IMR-90 (cell line): ENCODE data around the gene NFIA. TPM values are rescaled to one million over a fixed set of nuclear protein-coding genes. Genes with fewer than 3 reads are reported as not detected.

Experiments used
- ATAC-seq: fragments of 200-7000 bp; cut with Tn5 transposase; 2 replicates; pipeline ENCODE4 v1.9.1; 2020; ENCODE audit warnings: low read depth, mild to moderate bottlenecking, moderate library complexity
- BruUV-seq: library from RNA; stranded (reverse); fragments of 400-500 nt; replicated peaks from 2 replicates; lab custom pipeline; 2021; lab: Mats Ljungman, UMichigan
- CTCF ChIA-PET: fragments of 300-600 bp; formaldehyde crosslinking; extraction: SDS; loops from one replicate; lab custom pipeline; 2021; ENCODE audit warnings: antibody characterized with exemption; lab: Yijun Ruan, JAX
- POLR2A ChIA-PET: fragments of 300-600 bp; sonication (Branson Sonifier 250); formaldehyde crosslinking; loops from one replicate; lab custom pipeline; 2022; ENCODE audit warnings: antibody characterized with exemption; ENCODE audit not compliant: unreplicated experiment; lab: Charles Lee
- DNase-seq: peaks from one replicate; pipeline ENCODE4 v3.0.0; 2013
- H2AFZ ChIP-seq: replicated peaks from 2 replicates; pipeline ENCODE3; 2013; ENCODE audit warnings: low read length, mild to moderate bottlenecking; ENCODE audit not compliant: poor library complexity
- H2AK5ac ChIP-seq: 2 replicates; pipeline ENCODE4 v1.6.1; 2013; ENCODE audit warnings: low read depth, low read length, inconsistent platforms
- H2AK9ac ChIP-seq: replicated peaks from 2 replicates; pipeline ENCODE3; 2013; ENCODE audit warnings: mild to moderate bottlenecking, low read depth, low read length, moderate library complexity; ENCODE audit not compliant: poor library complexity
- H2BK120ac ChIP-seq: 2 replicates; pipeline ENCODE4 v1.6.1; 2013; ENCODE audit warnings: low read depth, low read length, inconsistent platforms
- H2BK15ac ChIP-seq: 3 replicates; pipeline ENCODE4 v1.6.1; 2013; ENCODE audit warnings: low read depth, low read length, inconsistent platforms
- H2BK20ac ChIP-seq: 2 replicates; pipeline ENCODE4 v1.6.1; 2013; ENCODE audit warnings: low read depth, mild to moderate bottlenecking, inconsistent platforms, low read length, moderate library complexity
- H2BK5ac ChIP-seq: 2 replicates; pipeline ENCODE4 v1.6.1; 2013; ENCODE audit warnings: mild to moderate bottlenecking, low read depth, low read length, inconsistent platforms; ENCODE audit not compliant: poor library complexity, severe bottlenecking
- H3K14ac ChIP-seq: replicated peaks from 2 replicates; pipeline ENCODE4 v1.6.1; 2013; ENCODE audit warnings: low read depth, low read length, inconsistent platforms
- H3K18ac ChIP-seq: 2 replicates; pipeline ENCODE4 v1.6.1; 2013; ENCODE audit warnings: low read depth, low read length, control low read depth
- H3K23ac ChIP-seq: 2 replicates; pipeline ENCODE4 v1.6.1; 2013; ENCODE audit warnings: low read depth, low read length, inconsistent platforms
- H3K27ac ChIP-seq: 2 replicates; pipeline ENCODE4 v1.5.1; 2013; ENCODE audit warnings: mild to moderate bottlenecking, control low read depth, low read length; ENCODE audit not compliant: insufficient read depth
- H3K27me3 ChIP-seq: 2 replicates; pipeline ENCODE4 v1.6.1; 2013; ENCODE audit warnings: low read length; ENCODE audit not compliant: control insufficient read depth, insufficient read depth
- H3K36me3 ChIP-seq: 2 replicates; pipeline ENCODE4 v1.6.1; 2013; ENCODE audit warnings: low read length, mixed read lengths; ENCODE audit not compliant: control insufficient read depth, insufficient read depth
- H3K4ac ChIP-seq: 2 replicates; pipeline ENCODE4 v1.6.1; 2013; ENCODE audit warnings: low read depth, low read length, inconsistent platforms
- H3K4me1 ChIP-seq: 2 replicates; pipeline ENCODE4 v1.6.1; 2013; ENCODE audit warnings: low read length, mixed read lengths; ENCODE audit not compliant: control insufficient read depth, insufficient read depth
- H3K4me2 ChIP-seq: 2 replicates; pipeline ENCODE4 v1.6.1; 2013; ENCODE audit warnings: low read depth, mild to moderate bottlenecking, control low read depth, low read length, moderate library complexity
- H3K4me3 ChIP-seq: 2 replicates; pipeline ENCODE4 v1.5.1; 2013; ENCODE audit warnings: low read depth, mild to moderate bottlenecking, control low read depth, low read length, moderate library complexity; ENCODE audit not compliant: insufficient read depth
- H3K56ac ChIP-seq: 2 replicates; pipeline ENCODE4 v1.6.1; 2013; ENCODE audit warnings: low read length, inconsistent platforms; ENCODE audit not compliant: insufficient read depth; ENCODE audit errors: extremely low read depth
- H3K79me1 ChIP-seq, 2 experiments: 2 replicates each; pipeline ENCODE4 v1.6.1; 2013; ENCODE audit warnings: low read length in 2 of 2, inconsistent platforms in 1 of 2, low read depth in 1 of 2
- H3K9ac ChIP-seq: 2 replicates; pipeline ENCODE4 v1.6.1; 2013; ENCODE audit warnings: low read depth, low read length, control low read depth
- H3K9me1 ChIP-seq: 2 replicates; pipeline ENCODE4 v1.6.1; 2013; ENCODE audit warnings: low read length, inconsistent platforms; ENCODE audit not compliant: insufficient read depth
- H3K9me3 ChIP-seq: 2 replicates; pipeline ENCODE4 v1.6.1; 2013; ENCODE audit warnings: low read length; ENCODE audit not compliant: control insufficient read depth, insufficient read depth
- H4K20me1 ChIP-seq: 2 replicates; pipeline ENCODE4 v1.6.1; 2013; ENCODE audit warnings: low read length, inconsistent platforms; ENCODE audit not compliant: insufficient read depth
- H4K5ac ChIP-seq: 2 replicates; pipeline ENCODE4 v1.6.1; 2013; ENCODE audit warnings: mild to moderate bottlenecking, low read depth, low read length, control low read depth
- H4K8ac ChIP-seq, 2 experiments: 2 replicates each; pipeline ENCODE4 v1.6.1; 2013; ENCODE audit warnings: low read depth in 2 of 2, low read length in 2 of 2, control low read depth in 1 of 2, inconsistent platforms in 1 of 2
- H4K91ac ChIP-seq: 2 replicates; pipeline ENCODE4 v1.6.1; 2013; ENCODE audit warnings: low read depth, low read length, inconsistent platforms; ENCODE audit not compliant: insufficient read depth
- BHLHE40 ChIP-seq: fragments of 150-350 bp; IDR thresholded peaks from 2 replicates; pipeline ENCODE4 v1.6.1; 2016; ENCODE audit warnings: mild to moderate bottlenecking, low read depth, low read length
- CEBPB ChIP-seq: IDR thresholded peaks from 2 replicates; pipeline ENCODE4 v1.6.1; 2012; ENCODE audit warnings: low read depth, low read length, improper control_type of control experiment
- CHD1 ChIP-seq: IDR thresholded peaks from 2 replicates; pipeline ENCODE4 v1.6.1; 2012; ENCODE audit warnings: low read depth, low read length, improper control_type of control experiment
- CTCF ChIP-seq: conservative IDR thresholded peaks from 2 replicates; pipeline ENCODE4 v1.5.1; 2012; ENCODE audit warnings: mild to moderate bottlenecking, low read depth, low read length, improper control_type of control experiment
- ELK1 ChIP-seq: fragments of 150-350 bp; IDR thresholded peaks from 2 replicates; pipeline ENCODE4 v1.6.1; 2016; ENCODE audit warnings: low read depth, mild to moderate bottlenecking, low read length, moderate library complexity, borderline replicate concordance
- FOS ChIP-seq: fragments of 150-350 bp; IDR thresholded peaks from 2 replicates; pipeline ENCODE4 v1.6.1; 2016; ENCODE audit warnings: low read depth, low read length
- MAFK ChIP-seq: IDR thresholded peaks from 2 replicates; pipeline ENCODE4 v1.6.1; 2012; ENCODE audit warnings: low read depth, low read length, improper control_type of control experiment
- MAZ ChIP-seq: IDR thresholded peaks from 2 replicates; pipeline ENCODE4 v1.6.1; 2012; ENCODE audit warnings: low read depth, mild to moderate bottlenecking, low read length, improper control_type of control experiment, moderate library complexity, borderline replicate concordance
- MXI1 ChIP-seq: IDR thresholded peaks from 2 replicates; pipeline ENCODE4 v1.6.1; 2012; ENCODE audit warnings: low read depth, mild to moderate bottlenecking, low read length, moderate library complexity, borderline replicate concordance
- NFE2L2 ChIP-seq: fragments of 150-350 bp; IDR thresholded peaks from 2 replicates; pipeline ENCODE4 v1.6.1; 2016; ENCODE audit warnings: low read depth, mild to moderate bottlenecking, low read length
- POLR2A ChIP-seq: IDR thresholded peaks from 2 replicates; pipeline ENCODE4 v1.6.1; 2012; ENCODE audit warnings: mild to moderate bottlenecking, low read depth, low read length
- RAD21 ChIP-seq: IDR thresholded peaks from 2 replicates; pipeline ENCODE4 v1.6.1; 2012; ENCODE audit warnings: low read length, improper control_type of control experiment
- RCOR1 ChIP-seq: IDR thresholded peaks from 2 replicates; pipeline ENCODE4 v1.6.1; 2012; ENCODE audit warnings: mild to moderate bottlenecking, low read length, improper control_type of control experiment; ENCODE audit not compliant: insufficient replicate concordance
- RFX5 ChIP-seq: IDR thresholded peaks from 2 replicates; pipeline ENCODE4 v1.8.0; 2012; ENCODE audit warnings: low read depth, mild to moderate bottlenecking, low read length, moderate library complexity
- SMC3 ChIP-seq: fragments of 150-350 bp; IDR thresholded peaks from 2 replicates; pipeline ENCODE4 v1.6.1; 2016; ENCODE audit warnings: low read depth, mild to moderate bottlenecking, antibody characterized with exemption, low read length, moderate library complexity
- USF2 ChIP-seq: fragments of 150-350 bp; IDR thresholded peaks from 2 replicates; pipeline ENCODE4 v1.6.1; 2017; ENCODE audit warnings: mild to moderate bottlenecking, antibody characterized with exemption, low read length, low read depth
- WGBS, 2 experiments: methylation state at CpG; one replicate each; pipeline versions ENCODE4 v1.1.5 to v1.1.7; 2013; ENCODE audit warnings: missing lambda C conversion rate in 2 of 2; ENCODE audit not compliant: insufficient read length in 1 of 2; ENCODE audit errors: extremely low coverage in 2 of 2; 5-methylcytosine and 5-hydroxymethylcytosine counted together
- dilution Hi-C: fragments of 300-500 bp; cut with HindIII; formaldehyde crosslinking; loops from one replicate; pipeline ENCODE4 v1.14.3; 2018; ENCODE audit warnings: low sequenced_read_pairs; ENCODE audit not compliant: unreplicated experiment
- in situ Hi-C: fragments of 300-500 bp; cut with MboI; formaldehyde crosslinking; loops from 3 replicates; pipeline ENCODE4 v1.14.3; 2019; ENCODE audit warnings: low sequenced_read_pairs, inconsistent platforms, mixed read lengths
- intact Hi-C: fragments of 100-400 bp; cut with micrococcal nuclease; formaldehyde crosslinking; loops from 2 replicates; pipeline ENCODE4 v1.10.0; 2022
- polyA plus RNA-seq, 3 experiments: library from polyadenylated mRNA; depleted of rRNA; stranded (reverse); fragments of >200 nt; gene quantifications; 2 replicates each; pipeline ENCODE4 v1.2.3, GENCODE V29; 2012; ENCODE audit warnings: low replicate concordance in 1 of 3
- total RNA-seq: library from RNA; depleted of rRNA; stranded (reverse); fragments of >200 nt; gene quantifications from 2 replicates; pipeline ENCODE4 v1.2.3, GENCODE V29; 2012

The NFIA gene
- total and polyA plus RNA-seq, 2 of the 4 experiments (the other 2 are of a cell fraction) = 1.6 to 2.2 TPM

GRCh38 chr1:61162520-61163258, 80.3 kb downstream of the NFIA start:
- no peak overlapping the region for H4K8ac ChIP-seq
- dilution Hi-C loops (no loop called here), intact Hi-C loops (no loop called here), in situ Hi-C loops (no loop called here)
- peaks cover 7% of the 10 kb centered on the region for H3K4me1 ChIP-seq
- H3K9me1 ChIP-seq = no peaks in the 10 kb centered on the region
- H4K20me1 ChIP-seq = no peaks in the 10 kb centered on the region
- no peak overlapping the region for H3K4ac ChIP-seq
- H3K79me1 ChIP-seq = no peaks in the 10 kb centered on the region
- no peak for TF ChIP-seq FOS
- TF ChIP-seq POLR2A = no peak
- no peak for TF ChIP-seq RCOR1
- TF ChIP-seq MAZ = no peak
- TF ChIP-seq MAFK = no peak
- no peak for TF ChIP-seq CHD1
- no peak for TF ChIP-seq CTCF
- TF ChIP-seq USF2 = no peak
- TF ChIP-seq ELK1 = no peak
- no peak for TF ChIP-seq NFE2L2
- TF ChIP-seq RFX5 = no peak
- no peak for TF ChIP-seq BHLHE40
- TF ChIP-seq SMC3 = no peak
- no peak for TF ChIP-seq CEBPB
- no peak for TF ChIP-seq RAD21
- TF ChIP-seq MXI1 = no peak
- no peak overlapping the region for H2AK9ac ChIP-seq
- H2AK5ac ChIP-seq = no peak overlapping the region
- no peak overlapping the region for H3K4me2 ChIP-seq
- H3K18ac ChIP-seq = no peak overlapping the region
- H3K9me3 ChIP-seq = no peaks in the 10 kb centered on the region
- ChIA-PET POLR2A (no interaction called here), CTCF (no interaction called here)
- no peak overlapping the region for H3K56ac ChIP-seq
- peak; percentile 32 for DNase-seq
- no peak overlapping the region for H2BK120ac ChIP-seq
- ATAC-seq = peak; percentile 18
- H3K23ac ChIP-seq = no peak overlapping the region
- H3K36me3 ChIP-seq = no peaks in the 10 kb centered on the region
- H3K27me3 ChIP-seq = no peaks in the 10 kb centered on the region
- no peak overlapping the region for H2AFZ ChIP-seq
- H2BK5ac ChIP-seq = no peak overlapping the region
- H3K4me3 ChIP-seq = no peak overlapping the region
- no peak overlapping the region for H3K9ac ChIP-seq
- H3K14ac ChIP-seq = no peak overlapping the region
- no peak overlapping the region for H2BK15ac ChIP-seq
- no CpG with 5 or more reads among the region's 4 CpGs for WGBS, 2 experiments
- no TSS peak for BruUV-seq
- no peak overlapping the region for H4K5ac ChIP-seq
- H3K27ac ChIP-seq = no peak overlapping the region
- H4K91ac ChIP-seq = no peak overlapping the region
- H2BK20ac ChIP-seq = no peak overlapping the region
